Activated CD4-positive, alpha-beta T cell treated with anti-CD3 and anti-CD28 coated beads, Interleukin-2, amount 50 U/mL, for 1 hour (primary cell): ENCODE results near the gene OCA2.
"Not testable (repeated sequence)": the region's sequence is repeated elsewhere in the genome, so short reads cannot be mapped to it uniquely, and the experiment has no call there.

Source experiments
- DNase-seq: peaks from one replicate; pipeline ENCODE4 v3.0.0-alpha.2; 2020

OCA2 gene

DNA sequence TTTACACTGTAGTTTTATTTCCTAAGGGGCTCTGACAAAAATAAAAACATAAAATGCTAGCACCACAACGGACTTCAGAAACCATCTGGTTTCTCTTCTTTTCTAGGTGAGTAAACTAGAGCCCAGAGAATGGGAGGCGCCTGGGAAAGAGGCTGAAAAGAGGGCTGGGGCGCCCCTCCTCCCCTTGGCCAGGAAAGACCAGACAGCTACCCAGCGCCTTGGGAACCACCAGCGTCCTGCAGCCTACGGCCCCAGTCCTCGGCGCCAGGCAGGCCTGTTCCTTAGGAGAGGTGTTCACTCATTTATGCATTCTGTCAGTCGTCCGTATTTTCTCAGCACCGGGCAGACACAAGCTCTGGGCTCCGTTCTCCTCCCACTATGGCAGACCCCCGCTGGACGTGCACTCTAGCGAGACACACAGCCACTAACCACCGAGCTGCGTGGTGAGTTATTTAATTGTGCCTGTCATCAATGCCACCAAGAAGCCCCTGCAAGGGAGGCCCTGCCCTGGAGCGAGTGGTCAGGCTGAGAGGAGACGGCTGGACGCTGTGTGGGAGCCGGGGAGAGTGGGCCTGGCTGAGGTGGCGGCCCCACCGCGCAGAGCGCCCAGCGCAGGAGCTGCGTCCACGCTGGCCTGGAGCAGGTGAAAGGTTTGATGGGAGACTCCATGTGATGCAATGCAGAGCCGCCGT lies 294.4 kb downstream of the OCA2 start:
- DNase-seq = no peak

GRCh38 chr15:27798807-27799206 lies 300.3 kb downstream of the OCA2 start:
- DNase-seq = no peak

DNA sequence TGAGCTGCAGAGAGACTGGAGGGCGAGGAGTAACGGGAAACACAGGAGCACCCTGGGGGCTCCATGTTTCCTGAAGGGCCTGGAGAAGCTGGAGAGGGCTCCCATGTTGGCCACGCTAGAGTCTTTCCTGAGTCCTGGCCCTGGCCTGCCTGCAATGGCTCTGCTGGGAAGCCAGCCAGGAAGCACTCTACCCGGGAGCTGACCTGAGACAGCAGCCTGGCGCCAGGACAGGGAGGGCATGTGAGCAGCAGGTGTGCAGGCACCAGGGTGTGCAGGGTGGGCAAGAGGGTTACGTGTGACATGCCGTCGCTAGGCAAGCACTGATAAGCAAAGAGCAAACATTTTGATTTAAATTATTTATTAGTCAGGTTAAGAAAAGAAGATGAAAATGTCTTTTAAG lies 301.4 kb downstream of the OCA2 start:
- no peak for DNase-seq

- no peak for DNase-seq
These were observed 302.5 kb downstream of the OCA2 start for GRCh38 chr15:27796405-27797320.

GRCh38 chr15:27792756-27793264 lies 306.3 kb downstream of the OCA2 start:
- DNase-seq = no peak

DNA sequence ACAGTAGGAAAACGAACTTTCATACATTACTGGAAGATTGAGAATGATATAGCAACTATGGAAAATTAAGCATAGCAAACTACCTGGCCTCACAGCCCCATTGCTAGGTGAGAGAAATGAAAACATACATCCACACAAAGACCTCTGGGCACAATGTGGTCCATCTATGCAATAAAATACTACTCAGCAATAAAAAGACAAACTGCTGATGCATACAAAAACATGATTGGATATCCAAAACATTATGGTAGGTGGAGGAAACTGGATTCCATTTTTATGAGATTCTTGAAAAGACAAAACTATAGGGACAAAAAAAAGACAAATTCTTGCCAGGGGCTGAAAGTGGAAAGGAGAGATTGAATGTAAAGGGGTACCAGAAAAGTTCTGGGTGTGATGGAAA lies 308.8 kb downstream of the OCA2 start:
- DNase-seq = no peak

GRCh38 chr15:27787931-27788330 lies 311.2 kb downstream of the OCA2 start:
- no peak for DNase-seq

DNA sequence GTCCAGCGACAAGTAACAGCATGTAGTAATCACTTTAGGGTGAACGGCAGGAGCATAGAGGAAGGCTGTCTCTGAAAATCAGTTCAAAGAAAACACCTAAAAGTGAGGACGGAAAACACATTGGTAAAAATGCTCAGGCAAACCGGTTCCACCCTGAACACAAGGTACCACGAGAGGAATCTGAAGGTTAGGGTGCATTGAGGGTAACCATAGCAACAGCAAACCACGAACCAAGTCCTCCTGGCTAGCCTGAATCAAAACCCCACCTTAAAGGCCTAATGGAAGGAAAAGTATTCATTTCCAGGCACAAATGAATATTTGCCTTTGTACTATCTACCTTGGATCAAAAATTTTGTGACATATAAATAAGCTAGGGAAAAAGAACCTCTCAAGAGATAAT lies 315.0 kb downstream of the OCA2 start:
- DNase-seq = no peak

GRCh38 chr15:27783678-27784077 lies 315.4 kb downstream of the OCA2 start:
- no peak for DNase-seq

DNA sequence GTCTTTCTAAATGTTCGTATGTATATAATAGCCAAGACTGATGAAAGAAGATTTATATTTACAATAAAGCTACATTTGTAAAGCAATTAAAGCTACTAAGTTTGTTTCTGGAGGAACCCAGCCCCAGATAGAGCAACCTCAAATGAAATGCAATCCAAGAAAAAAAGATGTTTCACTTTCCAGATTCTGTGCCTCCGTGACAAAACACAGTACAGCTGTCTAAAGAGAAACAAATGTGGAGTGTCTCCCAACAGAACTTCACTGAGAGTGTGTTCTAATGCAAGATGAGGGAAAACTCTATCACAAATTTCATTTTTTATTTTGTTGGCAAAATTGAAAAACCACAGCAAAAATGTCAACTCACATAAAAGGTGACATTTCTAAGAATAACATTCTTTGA lies 317.0 kb downstream of the OCA2 start:
- no peak for DNase-seq

GRCh38 chr15:27776501-27776900 lies 322.6 kb downstream of the OCA2 start:
- no peak for DNase-seq

- no peak for DNase-seq
These were observed 324.5 kb downstream of the OCA2 start for GRCh38 chr15:27774638-27775037.

DNA sequence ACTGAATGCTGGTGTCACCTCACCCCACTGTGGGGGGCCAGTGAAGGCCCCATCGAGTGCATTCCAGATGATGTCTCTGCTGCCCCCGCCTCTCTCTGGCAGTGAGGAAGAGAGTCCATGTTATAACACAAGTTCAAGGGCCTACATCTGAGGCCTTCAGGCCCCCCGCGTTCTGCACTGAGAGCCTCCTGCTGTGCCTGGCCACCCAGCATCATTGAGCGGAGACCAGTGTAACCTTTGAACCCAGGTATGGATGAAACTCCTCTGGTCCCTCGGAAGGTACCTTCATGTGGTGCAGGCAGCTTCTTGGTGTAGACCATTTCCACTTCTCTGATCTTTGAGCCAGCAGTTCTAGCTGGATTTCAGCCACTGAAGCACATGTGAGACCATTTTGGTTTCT lies 324.9 kb downstream of the OCA2 start:
- DNase-seq = no peak

GRCh38 chr15:27771892-27772291 lies 327.2 kb downstream of the OCA2 start:
- DNase-seq = no peak

DNA sequence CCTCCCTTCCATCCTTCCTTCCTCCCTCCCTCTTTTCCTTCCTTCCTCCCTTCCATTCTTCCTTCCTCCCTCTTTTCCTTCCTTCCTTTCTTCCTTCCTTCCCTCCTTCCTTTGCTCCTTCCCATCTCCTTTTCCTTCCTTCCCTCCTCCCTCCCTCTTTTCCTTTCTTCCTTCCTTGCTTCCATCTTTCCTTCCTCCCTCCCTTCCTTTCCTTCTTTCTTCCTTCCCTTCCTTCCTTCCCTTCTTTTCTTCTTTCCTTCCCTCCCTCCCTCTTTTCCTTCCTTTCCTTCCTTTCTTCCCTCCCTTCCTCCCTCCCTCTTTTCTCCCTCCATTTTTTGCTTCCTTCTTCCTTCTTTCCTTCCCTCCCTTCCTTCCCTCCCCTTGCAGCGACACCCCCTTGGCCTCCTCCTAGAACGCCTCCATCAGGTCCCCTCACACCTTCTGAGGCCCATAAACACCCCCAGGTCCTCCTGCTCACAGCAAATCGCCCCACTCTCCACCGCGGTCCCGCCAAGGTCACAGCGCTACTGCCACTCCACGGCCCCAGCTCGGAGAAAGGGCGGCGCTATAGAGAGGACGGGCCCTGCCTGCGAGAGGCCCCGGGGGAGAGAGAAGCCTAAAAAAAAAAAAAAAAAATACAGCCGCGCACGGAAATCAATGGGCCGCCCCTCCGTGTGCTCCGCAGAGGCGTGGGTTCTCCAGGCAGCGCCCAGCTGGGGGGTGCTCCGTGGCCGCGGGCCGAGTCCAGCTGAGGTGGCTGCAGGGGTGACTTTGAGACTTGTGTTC lies 328.2 kb downstream of the OCA2 start:
- no peak for DNase-seq

DNA sequence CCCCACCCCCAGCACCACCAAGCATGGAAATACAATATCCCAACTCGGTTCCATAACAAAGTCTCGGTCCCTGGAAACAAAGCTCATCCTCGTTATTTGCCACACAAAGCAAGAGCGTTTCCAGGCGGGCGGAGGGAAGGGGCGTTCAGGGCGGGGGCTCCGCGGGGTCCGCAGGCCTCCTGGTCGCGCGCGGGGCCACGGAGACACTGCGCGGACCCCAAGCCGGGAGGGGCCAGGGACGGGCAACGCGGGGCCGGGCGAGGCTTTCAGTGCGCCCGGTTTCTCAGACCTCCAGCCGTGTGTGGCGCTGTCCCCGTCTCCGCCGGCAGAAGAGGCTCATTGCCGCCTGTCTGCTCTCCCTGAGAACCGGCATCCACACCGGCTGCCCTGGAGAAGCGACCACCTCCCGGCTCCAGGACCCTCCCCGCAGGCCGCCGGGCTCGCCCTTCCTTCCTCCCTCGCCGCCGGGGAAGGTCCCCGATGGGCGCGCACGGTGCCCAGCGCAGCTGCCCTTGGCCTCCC lies 329.0 kb downstream of the OCA2 start:
- no peak for DNase-seq

GRCh38 chr15:27769652-27770051 lies 329.5 kb downstream of the OCA2 start:
- no peak for DNase-seq

GRCh38 chr15:27768732-27769475 lies 330.2 kb downstream of the OCA2 start:
- no peak for DNase-seq

- no peak for DNase-seq
These were observed 331.0 kb downstream of the OCA2 start for GRCh38 chr15:27767918-27768640.

DNA sequence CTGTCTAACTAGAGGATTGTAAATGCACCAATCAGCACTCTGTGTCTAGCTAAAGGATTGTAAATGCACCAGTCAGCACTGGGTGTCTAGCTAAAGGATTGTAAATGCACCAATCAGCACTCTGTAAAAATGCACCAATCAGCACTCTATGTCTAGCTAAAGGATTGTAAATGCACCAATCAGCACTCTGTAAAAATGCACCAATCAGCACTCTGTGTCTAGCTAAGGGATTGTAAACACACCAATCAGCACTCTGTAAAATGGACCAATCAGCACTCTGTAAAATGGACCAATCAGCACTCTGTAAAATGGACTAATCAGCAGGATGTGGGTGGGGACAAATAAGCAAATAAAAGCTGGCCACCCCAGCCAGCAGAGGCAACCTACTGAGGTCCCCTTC lies 331.7 kb downstream of the OCA2 start:
- not testable (repeated sequence) for DNase-seq

DNA sequence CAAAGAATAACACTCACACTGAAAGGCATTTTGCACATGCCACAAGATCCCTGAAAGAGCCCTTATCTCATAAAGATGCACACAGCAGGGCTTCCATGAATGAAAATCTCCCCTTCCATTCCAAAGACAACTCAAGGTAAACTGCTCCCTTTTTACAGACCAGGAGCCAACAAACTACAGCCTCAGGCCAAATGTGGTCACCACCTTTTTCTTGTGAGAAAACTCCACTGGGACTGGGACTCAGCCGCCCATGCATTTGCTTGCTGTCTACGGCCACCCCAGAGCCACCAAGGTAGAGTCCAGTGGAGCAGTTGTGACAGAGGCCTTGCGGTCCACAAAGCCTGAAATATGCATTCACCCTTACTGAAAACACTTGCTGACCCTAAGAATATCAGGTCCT lies 334.8 kb downstream of the OCA2 start:
- no peak for DNase-seq

DNA sequence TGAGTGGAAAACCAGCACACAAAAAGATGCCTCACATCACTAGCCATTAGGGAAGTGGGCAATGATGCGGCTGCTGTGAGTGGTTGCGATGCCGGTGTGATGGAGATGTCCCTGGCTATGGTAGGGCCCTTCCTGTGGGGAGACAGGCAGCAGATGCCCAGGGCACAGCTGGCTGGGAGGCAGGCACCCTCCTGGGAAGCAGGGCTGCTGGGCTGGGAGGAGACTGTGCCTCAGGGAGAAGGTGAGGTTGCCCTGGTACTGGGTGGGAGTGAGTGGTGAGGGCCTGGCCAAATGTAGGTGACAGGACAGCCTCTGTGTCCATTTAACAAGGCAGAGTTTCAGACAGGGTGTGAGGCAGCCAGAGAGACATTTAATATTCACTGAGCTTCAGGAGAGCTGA lies 335.6 kb downstream of the OCA2 start:
- DNase-seq = no peak
